NCI-H748 (cell line): Measurements from ENCODE around the gene COL4A1.

Experiments
- DNase-seq: peaks from one replicate; lab custom pipeline; 2025; ENCODE audit not compliant: unreplicated experiment; lab: John Stamatoyannopoulos, UW

Gene COL4A1

DNA sequence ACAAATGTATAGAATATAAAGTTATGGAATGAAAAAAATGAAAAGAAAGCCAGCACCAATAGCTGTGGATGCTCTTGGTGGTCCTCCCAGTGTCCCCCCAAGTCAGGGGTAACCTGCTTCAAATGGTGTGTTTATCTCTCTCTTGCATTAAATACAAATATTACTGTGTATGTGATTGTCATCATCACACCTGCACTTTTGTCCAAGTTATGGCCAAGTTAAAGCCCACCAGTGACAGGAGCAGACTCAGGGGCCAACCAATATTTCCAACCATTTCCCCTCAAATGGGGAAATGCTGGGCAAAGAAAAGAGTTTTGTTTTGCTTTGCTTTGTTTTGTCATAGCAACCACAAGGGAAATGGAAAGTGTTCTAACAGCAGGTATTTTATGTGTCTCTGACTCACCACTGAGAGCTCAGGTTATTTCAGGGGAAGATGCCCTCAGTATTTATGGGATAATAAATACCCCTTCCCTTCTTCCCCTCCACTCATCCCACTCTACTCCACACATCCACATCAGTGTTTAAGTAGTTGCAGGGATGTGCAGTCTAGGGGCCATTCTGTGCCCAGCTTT, 133.6 kb downstream of the COL4A1 start:
- no peak for DNase-seq

DNA sequence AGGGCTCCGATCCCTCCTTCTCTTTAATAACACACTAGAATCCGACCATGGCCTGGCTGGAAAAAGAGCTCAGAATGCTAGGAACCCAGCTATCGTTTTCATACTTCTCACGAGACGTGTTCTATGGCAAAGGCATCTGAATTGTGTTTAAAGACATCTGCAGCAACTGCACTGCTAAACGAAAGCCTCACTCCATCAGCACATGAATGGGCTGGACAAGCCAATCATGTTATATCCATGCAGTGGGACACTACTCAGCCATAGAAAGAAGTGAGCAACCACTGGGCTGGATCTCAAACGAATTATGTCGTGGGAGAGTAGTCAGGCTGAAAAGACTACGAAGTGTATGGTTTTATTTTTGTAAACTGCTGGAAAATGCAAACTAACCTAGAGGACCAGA, 136.1 kb downstream of the COL4A1 start:
- no peak for DNase-seq

DNA sequence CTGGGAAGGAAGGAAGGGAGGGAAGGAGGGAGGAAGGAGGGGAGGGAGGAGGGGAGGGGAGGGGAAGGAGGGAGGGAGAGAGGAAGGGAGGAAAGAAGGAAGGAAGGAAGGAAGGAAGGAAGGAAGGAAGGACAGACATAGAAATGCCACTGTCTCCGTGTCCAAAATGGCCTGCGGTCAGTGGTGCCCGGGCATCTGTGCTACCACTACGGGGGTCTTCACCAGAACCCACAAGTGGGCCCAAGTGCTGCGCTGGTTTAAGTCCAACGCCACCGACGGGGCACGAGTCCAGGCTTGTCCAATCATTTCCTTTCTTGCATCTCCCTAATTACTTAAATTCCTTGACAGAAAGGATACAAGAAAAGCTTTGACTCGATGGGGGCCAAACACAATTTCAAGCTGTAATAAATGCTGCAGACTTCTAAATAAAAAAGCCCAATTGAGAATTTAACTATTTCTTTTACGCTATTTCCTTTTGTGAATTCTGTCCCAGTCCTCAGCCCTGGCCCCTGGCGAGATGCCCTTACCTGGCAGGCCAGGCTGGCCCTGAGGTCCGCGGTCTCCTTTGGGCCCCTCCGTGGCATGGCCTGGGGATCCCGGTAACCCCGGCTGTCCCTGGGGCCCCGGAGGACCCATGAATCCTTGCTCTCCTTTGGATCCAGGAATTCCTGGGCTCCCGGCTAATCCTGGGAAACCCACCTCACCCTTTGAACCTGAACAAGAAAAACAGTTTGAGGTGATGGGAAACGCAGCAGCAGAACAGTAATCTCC, 136.8 kb downstream of the COL4A1 start:
- DNase-seq: no peak

DNA sequence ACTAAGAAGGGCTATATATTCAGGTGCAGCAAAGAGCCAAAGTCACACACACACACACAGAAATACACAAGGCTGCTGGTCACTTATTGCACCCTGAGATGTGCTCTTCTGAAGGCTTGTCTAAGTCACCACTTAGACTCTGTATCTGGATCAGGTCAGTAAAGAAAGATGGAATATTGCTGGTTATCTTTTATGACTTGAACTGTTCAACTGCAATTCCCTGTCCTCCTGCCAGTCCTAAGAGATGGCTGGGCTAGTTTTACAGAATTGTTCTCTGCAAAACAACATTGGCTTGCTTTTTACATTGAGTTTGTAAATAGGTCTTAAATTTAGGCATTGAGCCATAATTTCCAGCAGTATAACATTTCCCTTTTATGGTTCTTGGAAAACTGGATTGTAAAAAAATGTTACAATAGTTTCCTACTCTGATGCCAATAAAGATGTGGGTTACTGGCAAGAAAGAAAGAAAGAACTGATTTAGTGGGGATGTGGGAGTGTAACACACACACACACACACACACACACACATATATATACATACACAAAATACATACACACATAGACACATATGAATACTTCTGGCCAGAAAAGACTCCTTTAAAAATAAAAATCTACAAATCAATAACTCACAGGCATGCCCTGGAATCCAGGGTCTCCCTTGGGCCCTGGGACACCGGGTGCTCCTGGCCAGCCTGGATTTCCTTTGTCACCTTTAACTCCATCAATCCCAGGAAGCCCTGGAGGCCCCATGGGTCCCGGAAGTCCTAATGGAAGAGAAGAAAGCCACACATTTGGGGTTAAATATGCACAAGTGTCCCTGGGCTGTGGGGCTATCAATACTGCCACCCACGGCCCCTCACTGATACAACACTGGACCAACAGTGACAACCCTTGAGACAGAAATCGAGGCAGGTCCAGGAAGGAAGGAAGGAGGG, 137.7 kb downstream of the COL4A1 start:
- no peak for DNase-seq

DNA sequence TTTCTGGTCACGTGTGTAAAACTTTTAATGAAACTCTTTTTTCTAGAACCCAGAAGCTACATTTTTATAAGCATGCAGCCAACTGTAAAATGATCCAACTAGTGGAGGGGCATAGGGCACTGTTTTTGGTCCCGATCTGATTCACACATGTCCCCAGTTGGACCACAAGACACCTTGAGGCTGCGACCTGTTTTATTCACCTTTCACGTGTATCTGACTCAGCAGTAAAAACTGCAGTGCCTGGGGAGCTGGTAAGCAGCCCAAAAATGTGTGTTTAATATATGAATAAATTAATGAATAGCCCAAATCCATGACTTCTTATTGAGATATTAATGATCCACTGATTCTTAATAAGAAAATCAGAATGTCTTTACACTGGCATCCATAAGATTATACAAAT, 140.4 kb downstream of the COL4A1 start:
- no peak for DNase-seq

DNA sequence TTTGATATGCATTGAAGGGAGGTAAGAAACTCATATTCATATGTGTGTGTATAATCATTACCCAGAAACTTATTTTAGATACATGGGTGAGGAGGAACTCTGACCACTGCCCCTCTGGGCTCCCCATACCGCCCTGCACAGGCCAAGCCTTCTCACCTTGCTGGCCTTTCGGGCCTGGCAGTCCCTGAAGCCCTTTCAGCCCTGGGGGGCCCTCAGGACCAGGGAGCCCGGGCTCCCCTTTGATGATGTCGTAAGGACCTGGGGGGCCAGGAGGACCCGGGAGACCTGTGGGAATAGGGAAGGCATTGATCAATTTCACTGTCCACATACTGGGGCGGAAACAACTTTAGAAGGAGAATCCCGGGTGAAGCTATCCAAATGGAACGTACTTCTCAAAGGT, 142.3 kb downstream of the COL4A1 start:
- DNase-seq: no peak

DNA sequence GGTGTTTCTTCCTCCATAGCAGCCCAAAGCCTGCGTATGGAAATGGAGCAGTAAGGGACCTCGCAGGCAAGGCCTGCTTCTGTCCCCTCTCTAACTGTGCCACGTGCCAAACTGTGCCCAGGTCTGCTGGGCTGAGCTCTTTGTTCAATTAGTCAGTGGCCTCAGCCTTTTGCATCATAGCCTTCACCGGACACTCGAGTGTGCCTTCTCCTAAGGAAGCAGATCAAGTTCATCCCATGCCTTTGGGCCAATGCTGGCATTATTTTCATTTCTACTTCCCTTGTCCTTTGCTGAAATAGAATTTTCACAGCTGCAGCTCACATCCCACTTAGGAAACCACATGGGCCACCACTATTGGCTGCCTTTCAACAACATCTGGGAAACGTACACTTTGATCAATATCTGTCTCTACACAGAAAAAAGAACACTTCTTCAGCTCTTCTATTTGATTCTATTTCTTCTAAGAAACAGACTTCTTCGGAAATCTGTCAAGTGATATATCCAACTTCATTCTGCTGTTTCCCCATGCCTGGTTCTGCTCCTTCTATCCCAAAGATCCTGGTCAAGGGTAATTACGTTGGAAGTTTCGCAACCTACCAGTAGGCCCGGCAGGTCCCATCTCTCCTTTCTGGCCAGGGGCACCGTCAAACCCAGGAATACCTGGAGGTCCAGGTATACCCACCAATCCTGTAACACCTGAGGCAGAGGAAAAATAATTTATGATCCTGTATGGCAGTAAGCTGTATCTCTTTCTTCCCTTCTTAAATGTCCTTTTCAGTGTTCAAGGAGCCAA, 143.9 kb downstream of the COL4A1 start:
- DNase-seq: no peak

DNA sequence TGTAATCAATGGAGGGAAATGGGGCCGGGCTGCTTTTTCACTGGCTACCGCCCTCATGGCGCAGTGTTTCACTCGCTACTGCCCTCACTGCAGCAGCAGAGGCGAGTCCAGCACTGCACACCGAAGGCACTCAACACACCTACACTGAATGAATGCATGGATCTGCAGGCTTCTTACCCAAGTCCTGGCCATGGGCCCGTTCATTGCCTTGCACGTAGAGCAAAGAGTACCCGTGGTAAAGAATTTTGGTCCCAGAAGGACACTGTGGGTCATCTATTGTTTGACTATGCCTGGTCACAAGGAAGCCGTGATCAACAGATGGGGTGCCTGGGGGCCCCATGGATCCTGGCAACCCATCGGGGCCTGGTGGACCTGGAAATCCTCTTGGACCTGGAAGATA, 144.9 kb downstream of the COL4A1 start:
- no peak for DNase-seq

DNA sequence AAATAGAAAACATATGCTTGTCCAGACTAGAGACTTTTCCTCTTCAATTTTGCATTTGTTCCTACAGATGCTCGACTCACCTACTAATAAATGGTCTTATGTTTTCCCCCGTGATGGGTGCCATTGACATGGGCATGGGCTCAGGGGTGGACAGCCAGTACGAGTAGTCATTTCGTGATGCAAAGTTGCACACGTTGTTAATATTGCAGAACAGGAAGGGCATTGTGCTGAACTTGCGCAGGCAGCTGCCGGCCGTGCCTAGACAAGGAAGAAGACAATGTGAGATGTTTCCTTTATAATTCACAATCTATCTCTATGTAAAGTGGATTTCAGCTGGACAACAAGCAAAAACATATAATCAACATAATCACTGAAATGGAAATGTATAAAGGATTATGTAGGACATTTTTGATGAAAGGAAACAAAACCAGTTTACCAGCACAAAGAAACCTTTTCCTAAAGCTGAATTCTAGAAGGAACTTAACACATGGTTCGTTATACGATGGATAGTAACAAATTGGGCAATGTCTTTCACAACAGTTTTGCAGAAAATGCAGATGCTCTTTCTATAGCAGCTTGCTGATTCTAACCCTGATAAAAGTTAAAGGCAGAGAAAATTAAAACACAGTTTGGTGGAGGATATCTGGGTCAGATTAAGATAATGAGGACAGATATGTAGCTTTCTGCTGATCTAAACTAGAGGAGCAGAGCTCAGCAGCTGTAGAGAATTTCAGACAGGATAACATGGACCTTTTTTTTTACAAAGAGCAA, 145.7 kb downstream of the COL4A1 start:
- no peak for DNase-seq

DNA sequence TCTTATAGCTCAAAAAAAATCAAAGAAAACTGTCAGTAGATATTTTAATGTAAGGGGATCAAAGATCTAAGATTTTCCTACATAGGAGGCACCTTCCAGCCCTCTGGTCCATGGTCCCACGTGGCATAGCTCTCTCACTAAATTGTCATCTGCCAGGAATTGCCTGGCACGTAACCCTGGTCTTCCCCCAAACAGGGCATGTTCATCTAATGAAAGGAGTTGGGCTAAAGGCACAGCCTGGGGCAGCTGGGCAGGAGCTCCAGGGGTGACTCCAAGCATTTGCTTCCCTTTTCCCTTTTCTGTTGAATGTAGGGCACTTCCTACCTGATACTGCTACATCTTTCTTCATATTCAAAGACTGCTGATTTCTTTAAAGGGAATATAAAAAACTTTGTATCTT, 148.7 kb downstream of the COL4A1 start:
- DNase-seq: no peak

DNA sequence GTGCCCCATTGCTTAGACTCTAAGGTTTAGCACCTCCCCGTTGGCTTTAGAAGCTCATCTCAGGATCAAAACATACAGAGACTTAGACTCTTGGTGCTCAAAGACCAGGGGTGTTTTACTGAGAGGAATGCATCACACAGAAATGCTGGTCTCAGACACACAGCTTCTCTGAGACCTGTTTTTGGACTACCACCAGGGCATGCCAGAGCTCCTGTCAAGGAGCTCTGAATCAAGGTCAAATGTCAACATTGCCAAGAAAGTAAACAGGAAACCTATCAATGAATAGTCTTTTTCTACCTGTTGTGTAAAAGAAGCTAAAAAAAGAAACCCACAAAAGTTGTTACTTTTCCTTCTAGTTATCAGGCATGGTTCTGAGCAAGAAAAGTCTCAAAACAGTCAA, 149.2 kb downstream of the COL4A1 start:
- no peak for DNase-seq

DNA sequence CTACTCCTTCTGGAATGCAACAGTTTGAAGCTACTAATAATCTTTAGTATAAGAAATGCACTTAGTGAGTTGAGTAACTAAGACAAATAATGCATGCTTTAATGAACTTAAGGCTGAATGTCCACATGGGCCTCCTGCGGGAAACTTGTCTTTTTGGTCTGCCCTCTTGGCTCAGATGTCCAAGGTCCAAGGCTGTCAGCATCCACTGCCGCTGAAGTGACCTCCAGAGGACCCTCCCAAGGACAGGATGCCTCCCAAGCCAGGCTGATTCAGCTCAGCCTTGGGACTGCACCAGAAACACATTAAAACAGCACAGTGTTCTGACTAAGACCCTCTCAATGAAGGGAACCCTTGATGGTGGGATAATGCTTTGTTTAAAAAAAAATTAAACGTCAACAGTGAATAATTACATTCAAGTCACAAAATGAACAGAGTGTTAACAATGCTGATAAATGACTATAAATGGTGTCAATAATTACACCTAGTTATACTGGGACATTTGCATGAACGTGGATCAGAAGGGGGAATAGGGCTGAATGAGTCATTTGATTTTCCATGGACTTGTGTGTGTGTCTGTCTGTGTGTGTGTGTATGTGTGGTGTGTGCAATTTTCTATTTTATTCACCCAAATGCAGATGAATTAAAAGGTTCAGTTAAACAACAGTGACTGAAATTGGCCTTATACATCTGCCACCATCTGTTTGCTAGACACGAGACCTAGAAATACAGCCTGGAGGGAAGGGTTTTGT, 150.5 kb downstream of the COL4A1 start:
- no peak for DNase-seq

DNA sequence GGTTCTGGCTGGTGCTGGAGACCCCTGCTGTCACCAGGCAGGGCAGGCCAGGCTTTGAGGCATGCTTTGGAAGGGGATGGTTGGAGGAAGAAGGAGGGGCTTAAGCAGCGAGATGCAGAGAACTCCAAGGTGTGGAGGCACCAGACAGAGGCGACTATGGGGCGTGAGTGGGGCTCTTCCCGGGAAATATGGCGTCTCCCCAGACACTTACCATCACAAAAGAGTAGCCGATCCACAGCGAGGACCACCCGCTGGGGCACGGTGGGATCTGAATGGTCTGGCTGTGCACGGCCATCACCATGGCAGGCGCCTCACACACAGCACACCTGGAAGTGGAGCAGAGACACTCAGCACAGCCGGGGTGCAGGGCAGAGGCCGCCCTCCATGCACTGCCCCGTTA, 151.9 kb downstream of the COL4A1 start:
- no peak for DNase-seq

DNA sequence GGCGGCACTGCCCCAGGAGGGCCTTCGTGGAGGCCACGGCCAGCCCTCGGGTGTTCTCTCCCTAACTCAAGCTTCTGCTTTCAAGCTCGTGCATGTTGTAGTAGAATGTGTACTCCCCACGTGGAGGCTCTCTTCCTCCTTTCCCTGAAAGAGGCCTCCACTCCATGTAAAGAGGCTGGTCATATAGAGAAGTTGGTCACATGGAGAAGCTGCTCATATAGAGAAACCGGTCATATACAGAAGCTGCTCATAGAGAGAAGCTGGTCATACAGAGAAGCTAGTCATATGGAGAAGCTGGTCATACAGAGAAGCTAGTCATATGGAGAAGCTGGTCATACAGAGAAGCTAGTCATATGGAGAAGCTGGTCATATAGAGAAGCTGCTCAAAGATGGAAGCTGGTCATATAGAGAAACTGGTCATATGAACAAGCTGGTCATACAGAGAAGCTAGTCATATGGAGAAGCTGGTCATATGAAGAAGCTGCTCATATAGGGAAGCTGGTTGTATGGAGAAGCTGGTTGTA, 152.5 kb downstream of the COL4A1 start:
- no peak for DNase-seq

DNA sequence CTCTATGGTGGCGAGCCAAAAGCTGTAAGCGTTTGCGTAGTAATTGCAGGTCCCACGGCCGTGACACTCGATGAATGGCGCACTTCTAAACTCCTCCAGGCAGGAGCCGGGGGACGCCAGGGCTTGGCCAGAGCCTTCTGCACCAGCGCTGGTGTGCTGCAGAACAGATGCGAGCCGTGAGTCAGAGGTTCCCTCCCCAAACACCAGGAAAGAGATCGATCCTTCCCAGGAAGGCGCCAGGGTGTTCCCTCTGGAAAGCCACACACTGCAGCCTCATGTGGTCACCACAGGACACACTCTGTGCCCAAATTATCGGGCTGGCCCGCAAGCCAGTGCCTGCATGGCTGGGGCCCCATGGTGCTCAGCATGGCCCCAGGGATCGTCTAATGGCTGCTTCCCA, 154.6 kb downstream of the COL4A1 start:
- no peak for DNase-seq

DNA sequence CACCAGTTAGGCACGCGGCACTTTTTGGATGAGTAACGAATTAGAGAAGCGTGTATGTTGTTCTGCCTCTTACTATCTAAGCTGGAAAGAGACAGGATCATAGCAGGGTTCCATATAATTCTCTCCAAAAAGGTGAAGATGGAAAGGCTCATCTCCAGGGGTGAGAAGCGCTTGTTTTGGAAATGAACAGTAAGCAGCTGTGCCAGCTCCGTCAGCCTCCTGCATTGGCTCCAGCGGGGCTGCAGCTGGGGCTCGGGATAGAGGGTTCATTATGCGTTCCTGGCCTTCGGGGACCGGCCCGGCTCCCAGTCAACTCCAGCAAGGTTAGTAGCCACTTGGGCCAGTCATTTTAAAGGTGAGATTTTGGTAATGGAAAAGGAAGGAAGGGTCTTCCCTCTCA, 155.5 kb downstream of the COL4A1 start:
- no peak for DNase-seq

DNA sequence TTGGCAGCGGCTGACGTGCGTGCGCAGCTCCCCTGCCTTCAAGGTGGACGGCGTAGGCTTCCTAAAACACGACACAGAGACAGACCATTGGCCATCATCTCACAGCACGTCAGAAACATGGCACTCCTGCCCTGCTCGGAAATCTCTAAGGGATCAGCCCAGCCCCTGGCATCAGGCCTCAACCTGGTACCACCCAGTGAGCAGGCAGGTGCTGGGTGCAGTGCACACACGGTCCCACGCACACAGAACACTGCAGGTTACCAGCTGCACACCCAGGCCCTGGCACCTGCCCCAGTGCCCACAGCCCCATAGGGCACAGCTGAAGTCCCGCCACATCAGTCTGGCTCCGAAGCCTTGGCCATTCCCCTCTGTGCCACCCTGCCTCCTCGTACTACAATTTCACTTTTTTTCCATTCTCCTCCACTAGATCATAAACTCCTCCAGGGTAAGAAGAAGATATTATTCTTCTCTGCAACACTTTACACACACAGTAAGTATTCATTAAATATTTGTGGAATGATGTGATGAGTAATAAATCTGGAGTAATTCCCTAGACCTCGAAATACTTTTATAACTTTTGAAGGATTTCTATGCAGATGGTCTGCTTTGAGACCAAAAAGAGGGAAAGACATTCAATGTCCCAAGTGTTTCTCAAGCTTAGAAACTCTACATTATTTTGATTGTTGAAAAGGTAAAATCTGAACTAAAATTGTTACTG, 156.4 kb downstream of the COL4A1 start:
- DNase-seq: no peak

DNA sequence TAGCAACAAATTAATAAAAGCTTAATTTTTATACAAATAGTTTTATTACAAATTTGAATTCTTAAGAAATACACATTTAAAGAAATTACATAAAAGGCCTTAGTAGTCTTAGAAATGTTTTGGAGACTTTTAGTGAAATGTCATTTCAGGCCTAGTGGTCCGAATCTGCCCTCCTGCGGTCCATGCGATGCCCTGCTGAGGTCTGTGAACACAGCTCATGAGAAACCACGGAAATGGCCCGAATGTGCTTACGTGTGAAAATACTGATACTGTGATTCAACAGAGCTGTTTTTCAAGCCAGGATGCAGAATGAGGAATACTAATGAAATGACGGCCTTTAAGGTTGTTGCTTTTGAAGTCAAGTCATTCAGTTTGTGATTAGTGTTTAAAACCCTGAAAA, 157.9 kb downstream of the COL4A1 start:
- no peak for DNase-seq

DNA sequence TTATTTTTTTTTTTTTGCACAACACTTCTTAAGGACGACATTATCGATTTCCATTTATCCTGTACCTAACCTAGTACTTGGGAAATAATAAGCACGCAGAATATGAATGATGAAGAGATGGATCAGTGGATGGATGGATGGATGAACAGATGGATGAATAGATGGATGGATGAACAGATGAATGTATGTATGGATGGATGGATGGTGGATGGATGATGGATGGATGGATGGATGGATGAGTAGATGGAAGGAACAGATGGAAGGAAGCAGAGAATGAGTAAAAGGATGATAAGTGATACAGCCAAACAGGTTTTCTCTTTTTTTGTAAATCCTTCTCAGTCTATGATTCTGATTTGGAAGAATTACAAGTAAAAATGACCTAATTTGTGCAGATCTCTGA, 166.9 kb downstream of the COL4A1 start:
- no peak for DNase-seq
